Activated CD4-positive, alpha-beta T cell treated with anti-CD3 and anti-CD28 coated beads for 36 hours (primary cell): Measurements from ENCODE around the gene MAPK13. TPM values are rescaled to one million over a fixed set of nuclear protein-coding genes. Genes with fewer than 3 reads are reported as not detected.

Experiments
- ATAC-seq: fragments of 200-7000 bp; cut with Tn5 transposase; one replicate; pipeline ENCODE4 v1.10.0; 2021; ENCODE audit warnings: mild to moderate bottlenecking, moderate library complexity
- CTCF ChIA-PET: fragments of 350-600 bp; sonication (Branson Sonifier 250); formaldehyde crosslinking; loops from one replicate; lab custom pipeline; 2021; ENCODE audit warnings: antibody characterized with exemption; lab: Charles Lee
- POLR2A ChIA-PET: fragments of 350-600 bp; sonication (Branson Sonifier 250); formaldehyde crosslinking; loops from one replicate; lab custom pipeline; 2021; ENCODE audit warnings: antibody characterized with exemption, inconsistent platforms; lab: Charles Lee
- DNase-seq: peaks from one replicate; pipeline ENCODE4 v3.0.0-alpha.2; 2020
- H3K27ac Mint-ChIP-seq: one replicate; pipeline ENCODE4 v1.8.0; 2021; ENCODE audit warnings: mixed read lengths
- H3K27me3 Mint-ChIP-seq: one replicate; pipeline ENCODE4 v1.8.0; 2021; ENCODE audit warnings: mixed read lengths
- H3K36me3 Mint-ChIP-seq: one replicate; pipeline ENCODE4 v1.8.0; 2021; ENCODE audit warnings: low read depth, mixed read lengths
- H3K4me1 Mint-ChIP-seq: one replicate; pipeline ENCODE4 v1.8.0; 2021; ENCODE audit warnings: mixed read lengths
- H3K4me3 Mint-ChIP-seq: one replicate; pipeline ENCODE4 v1.8.0; 2021; ENCODE audit warnings: mild to moderate bottlenecking, moderate library complexity, mixed read lengths
- H3K9me3 Mint-ChIP-seq: one replicate; pipeline ENCODE4 v1.8.0; 2021; ENCODE audit warnings: low read depth, mixed read lengths
- intact Hi-C, 2 experiments: fragments of 100-400 bp; cut with DNase I in 1 of 2; cut with micrococcal nuclease in 1 of 2; formaldehyde crosslinking; loops; one replicate each; pipeline versions ENCODE4 v1.14.2 to v1.15.1; 2022 to 2024; cut with DNase I, micrococcal nuclease
- total RNA-seq, 2 experiments: library from RNA; stranded (reverse); gene quantifications; one replicate each; pipeline ENCODE4 v1.2.3, GENCODE V29; 2021

The MAPK13 gene
- total RNA-seq, 2 experiments from 2014 or later, result 63.0 to 65.1 TPM

GRCh38 chr6:36133912-36134311, 3.6 kb downstream of the MAPK13 start:
- ChIA-PET POLR2A (no interaction called here), CTCF (interaction anchor here (0.7 to 1.0 kb wide), 2 partner anchors 58 to 144 kb away, joined by 3 read pairs; no protein-coding TSS in a partner anchor)
- intact Hi-C loops, result loop anchor here (5.0 kb wide), 3 partner anchors 208 to 548 kb away; partner anchors contain the start of gene STK38 (in 1 of the 2)
- H3K27ac Mint-ChIP-seq, result no peak overlapping the region
- no peaks in the 10 kb centered on the region for H3K27me3 Mint-ChIP-seq
- H3K4me3 Mint-ChIP-seq, result no peak overlapping the region
- no peaks in the 10 kb centered on the region for H3K9me3 Mint-ChIP-seq
- peaks cover 51% of the 10 kb centered on the region for H3K36me3 Mint-ChIP-seq
- ATAC-seq (no peak), DNase-seq (no peak)
- H3K4me1 Mint-ChIP-seq, result peaks cover 36% of the 10 kb centered on the region

GRCh38 chr6:36135053-36135731, 4.9 kb downstream of the MAPK13 start:
- Mint-ChIP-seq H3K36me3 (peaks cover 59% of the 10 kb centered on the region), H3K27me3 (no peaks in the 10 kb centered on the region), H3K27ac (no peak overlapping the region), H3K4me1 (peaks cover 36% of the 10 kb centered on the region), H3K9me3 (no peaks in the 10 kb centered on the region), H3K4me3 (no peak overlapping the region)
- ChIA-PET CTCF (interaction anchor here (1.4 kb wide), 1 partner anchor 14 kb away, joined by 5 read pairs; no protein-coding TSS in a partner anchor), POLR2A (no interaction called here)
- DNase-seq (no peak), ATAC-seq (no peak)
- intact Hi-C loops, result no loop called here

DNA sequence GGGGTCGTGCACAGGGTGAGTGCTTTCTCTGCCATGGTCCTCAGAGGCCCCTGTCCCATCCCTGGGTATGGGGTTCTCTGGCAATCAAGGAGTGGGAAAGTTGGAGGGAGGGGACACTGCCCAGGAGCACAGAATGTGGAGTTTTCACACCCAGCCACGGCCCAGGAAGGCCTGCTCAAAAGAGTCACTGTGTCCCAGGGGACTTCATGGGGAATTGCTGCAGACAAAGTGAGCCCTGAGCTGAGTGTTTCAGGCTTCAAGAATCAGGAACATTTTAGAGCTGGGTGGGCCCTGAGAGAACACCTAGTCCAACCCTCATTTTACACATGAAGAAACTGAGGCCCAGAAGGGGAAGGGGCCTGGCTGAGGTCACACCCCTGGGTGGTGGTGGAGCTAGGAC, 5.7 kb downstream of the MAPK13 start:
- peaks cover 40% of the 10 kb centered on the region for H3K4me1 Mint-ChIP-seq
- ATAC-seq (no peak), DNase-seq (no peak)
- H3K9me3 Mint-ChIP-seq, result no peaks in the 10 kb centered on the region
- no peak overlapping the region for H3K27ac Mint-ChIP-seq
- ChIA-PET CTCF (no interaction called here), POLR2A (no interaction called here)
- no peaks in the 10 kb centered on the region for H3K27me3 Mint-ChIP-seq
- peaks cover 61% of the 10 kb centered on the region for H3K36me3 Mint-ChIP-seq
- intact Hi-C loops, result no loop called here
- H3K4me3 Mint-ChIP-seq, result no peak overlapping the region

DNA sequence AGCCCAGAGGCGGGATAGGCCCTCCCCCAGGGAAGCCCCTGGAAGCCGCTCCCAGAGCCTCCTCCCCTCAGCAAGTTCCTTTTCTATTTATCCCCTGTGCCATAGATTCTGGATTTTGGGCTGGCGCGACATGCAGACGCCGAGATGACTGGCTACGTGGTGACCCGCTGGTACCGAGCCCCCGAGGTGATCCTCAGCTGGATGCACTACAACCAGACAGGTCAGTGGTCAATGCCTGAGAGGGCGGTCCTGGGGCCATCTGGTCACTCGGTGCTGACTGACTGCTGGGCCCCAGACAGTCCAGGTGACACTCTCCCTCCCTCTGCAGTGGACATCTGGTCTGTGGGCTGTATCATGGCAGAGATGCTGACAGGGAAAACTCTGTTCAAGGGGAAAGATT, 6.2 kb downstream of the MAPK13 start:
- peaks cover 61% of the 10 kb centered on the region for H3K36me3 Mint-ChIP-seq
- H3K9me3 Mint-ChIP-seq, result no peaks in the 10 kb centered on the region
- intact Hi-C loops, result no loop called here
- H3K4me3 Mint-ChIP-seq, result no peak overlapping the region
- no peak for DNase-seq
- ATAC-seq, result no peak
- ChIA-PET CTCF (no interaction called here), POLR2A (no interaction called here)
- peaks cover 42% of the 10 kb centered on the region for H3K4me1 Mint-ChIP-seq
- no peak overlapping the region for H3K27ac Mint-ChIP-seq
- H3K27me3 Mint-ChIP-seq, result no peaks in the 10 kb centered on the region

DNA sequence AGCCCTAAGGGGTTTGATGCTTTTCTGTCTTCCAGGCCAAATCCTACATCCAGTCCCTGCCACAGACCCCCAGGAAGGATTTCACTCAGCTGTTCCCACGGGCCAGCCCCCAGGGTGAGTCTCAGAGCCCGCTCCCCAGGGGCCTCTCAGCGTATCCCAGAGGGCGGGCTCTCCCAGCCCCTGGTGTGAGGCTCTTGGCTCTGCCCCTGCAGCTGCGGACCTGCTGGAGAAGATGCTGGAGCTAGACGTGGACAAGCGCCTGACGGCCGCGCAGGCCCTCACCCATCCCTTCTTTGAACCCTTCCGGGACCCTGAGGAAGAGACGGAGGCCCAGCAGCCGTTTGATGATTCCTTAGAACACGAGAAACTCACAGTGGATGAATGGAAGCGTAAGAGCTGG, 8.4 kb downstream of the MAPK13 start:
- Mint-ChIP-seq H3K36me3 (peaks cover 51% of the 10 kb centered on the region), H3K4me1 (peaks cover 29% of the 10 kb centered on the region), H3K27me3 (no peaks in the 10 kb centered on the region), H3K9me3 (no peaks in the 10 kb centered on the region), H3K27ac (no peak overlapping the region), H3K4me3 (no peak overlapping the region)
- ChIA-PET CTCF (interaction anchor here (1.0 to 1.5 kb wide), 3 partner anchors 17 to 57 kb away, joined by 3 to 7 read pairs (median 4); no protein-coding TSS in a partner anchor), POLR2A (no interaction called here)
- ATAC-seq (no peak), DNase-seq (no peak)
- intact Hi-C loops, result loop anchor here in 1 of 2 experiments (1.0 kb wide), 1 partner anchor 58 kb away; the partner anchor contains the start of gene BRPF3

GRCh38 chr6:36139431-36139830, 9.1 kb downstream of the MAPK13 start:
- Mint-ChIP-seq H3K9me3 (no peaks in the 10 kb centered on the region), H3K4me3 (no peak overlapping the region), H3K4me1 (peaks cover 26% of the 10 kb centered on the region), H3K27ac (no peak overlapping the region), H3K27me3 (no peaks in the 10 kb centered on the region), H3K36me3 (peaks cover 47% of the 10 kb centered on the region)
- peak; percentile 51 for DNase-seq
- intact Hi-C loops, result loop anchor here in 1 of 2 experiments (1.0 kb wide), 1 partner anchor 57 kb away; the partner anchor contains the start of gene BRPF3
- no peak for ATAC-seq
- ChIA-PET POLR2A (no interaction called here), CTCF (interaction anchor here (1.0 to 1.5 kb wide), 3 partner anchors 11 to 56 kb away, joined by 3 to 7 read pairs (median 4); no protein-coding TSS in a partner anchor)

DNA sequence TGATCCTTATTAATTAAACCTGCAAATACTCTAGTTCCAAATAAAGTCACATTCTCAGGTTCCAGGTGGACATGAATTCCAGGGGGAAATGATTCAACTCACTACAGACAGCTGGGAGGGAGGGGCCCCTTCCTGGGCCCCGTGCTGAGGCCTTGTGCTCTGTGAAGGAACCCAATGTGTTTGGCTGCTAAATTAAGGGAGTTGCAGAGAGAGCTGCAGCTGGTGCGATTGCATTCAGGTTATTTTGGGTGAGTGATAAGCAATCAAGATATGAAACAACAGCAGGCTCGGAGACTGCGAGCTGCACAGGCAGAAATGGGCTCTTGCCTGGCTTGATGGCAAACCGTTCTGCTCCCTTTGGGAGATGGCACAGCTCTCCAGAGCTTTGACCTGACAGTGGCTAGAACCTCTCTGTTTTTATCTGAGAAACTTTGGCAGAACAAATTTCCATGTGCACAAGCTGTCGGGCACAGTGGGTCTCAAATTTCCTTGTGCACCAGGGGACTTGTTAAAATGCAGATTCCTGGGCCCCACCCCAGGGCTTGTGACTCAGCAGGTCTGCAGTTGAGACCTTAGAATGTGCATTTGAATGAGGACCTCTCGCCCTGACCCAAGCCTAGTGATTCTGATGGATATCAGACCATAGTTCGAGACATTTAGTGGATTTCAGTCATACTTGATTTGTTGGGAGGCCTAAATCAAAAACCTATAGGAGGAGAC, 9.8 kb downstream of the MAPK13 start:
- no peak overlapping the region for H3K4me3 Mint-ChIP-seq
- intact Hi-C loops, result loop anchor here (1.0 kb wide), 2 partner anchors 9 to 56 kb away; partner anchors contain the start of gene BRPF3 (in 1 of the 2)
- H3K4me1 Mint-ChIP-seq, result peaks cover 26% of the 10 kb centered on the region
- H3K9me3 Mint-ChIP-seq, result no peaks in the 10 kb centered on the region
- ATAC-seq (no peak), DNase-seq (no peak)
- POLR2A ChIA-PET, result no interaction called here
- peak overlapping the region; percentile 37 for H3K27ac Mint-ChIP-seq
- peaks cover 43% of the 10 kb centered on the region for H3K36me3 Mint-ChIP-seq
- CTCF ChIA-PET, result interaction anchor here (0.7 to 1.5 kb wide), 5 partner anchors 11 to 112 kb away, joined by 3 to 7 read pairs (median 4); partner anchors contain the start of gene MAPK14
- no peaks in the 10 kb centered on the region for H3K27me3 Mint-ChIP-seq

- Mint-ChIP-seq H3K4me1 (peaks cover 26% of the 10 kb centered on the region), H3K27me3 (no peaks in the 10 kb centered on the region), H3K36me3 (peaks cover 36% of the 10 kb centered on the region), H3K27ac (peak overlapping the region; percentile 37), H3K9me3 (no peaks in the 10 kb centered on the region), H3K4me3 (no peak overlapping the region)
- ChIA-PET CTCF (interaction anchor here (0.7 to 1.8 kb wide), 3 partner anchors 9 to 27 kb away, joined by 4 to 5 read pairs (median 5); no protein-coding TSS in a partner anchor), POLR2A (no interaction called here)
- intact Hi-C loops, result no loop called here
- ATAC-seq, result peak; percentile 82
- no peak for DNase-seq
These were observed 10.8 kb downstream of the MAPK13 start for GRCh38 chr6:36141091-36141490.

DNA sequence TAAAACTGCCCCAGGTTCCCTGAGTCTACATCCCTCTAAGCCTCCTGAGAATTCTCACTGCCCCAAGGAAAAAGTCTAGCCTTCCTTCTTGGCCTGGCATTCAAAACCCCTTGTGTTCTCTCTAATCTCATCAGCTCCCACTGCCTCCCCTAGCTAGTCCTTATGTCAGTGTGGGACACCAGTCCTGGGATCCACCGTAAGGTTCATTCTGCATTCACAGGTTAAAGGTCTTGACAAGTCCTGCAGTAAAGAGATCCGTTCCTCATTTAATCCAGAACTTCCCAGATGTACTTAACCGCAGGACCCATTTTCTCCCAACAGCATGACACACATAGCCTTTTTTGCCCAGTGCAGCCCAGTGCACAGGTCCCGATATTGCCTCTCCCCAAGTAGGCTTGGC, 11.6 kb downstream of the MAPK13 start:
- peak overlapping the region; percentile 37 for H3K27ac Mint-ChIP-seq
- intact Hi-C loops, result no loop called here

GRCh38 chr6:36142971-36143838, 12.9 kb downstream of the MAPK13 start:
- peaks cover 3% of the 10 kb centered on the region for H3K9me3 Mint-ChIP-seq
- CTCF ChIA-PET, result interaction anchor here (0.9 to 1.0 kb wide), 2 partner anchors 47 to 114 kb away, joined by 3 to 4 read pairs; no protein-coding TSS in a partner anchor
- peaks cover 23% of the 10 kb centered on the region for H3K36me3 Mint-ChIP-seq
- DNase-seq, result no peak
- no peak for ATAC-seq
- POLR2A ChIA-PET, result no interaction called here
- H3K4me1 Mint-ChIP-seq, result peaks cover 33% of the 10 kb centered on the region
- no peak overlapping the region for H3K27ac Mint-ChIP-seq
- H3K27me3 Mint-ChIP-seq, result no peaks in the 10 kb centered on the region
- H3K4me3 Mint-ChIP-seq, result no peak overlapping the region
- intact Hi-C loops, result no loop called here

More for the DNA sequence above, 11.6 kb downstream of the MAPK13 start:
- DNase-seq (no peak), ATAC-seq (no peak)
- Mint-ChIP-seq H3K4me1 (peaks cover 30% of the 10 kb centered on the region), H3K9me3 (no peaks in the 10 kb centered on the region), H3K36me3 (peaks cover 29% of the 10 kb centered on the region), H3K4me3 (no peak overlapping the region), H3K27me3 (no peaks in the 10 kb centered on the region)
- CTCF ChIA-PET, result interaction anchor here (0.6 to 1.8 kb wide), 6 partner anchors 10 to 394 kb away, joined by 3 to 5 read pairs (median 3); no protein-coding TSS in a partner anchor
- POLR2A ChIA-PET, result no interaction called here
